Gastrocnemius medialis (tissue), 4 donors: ENCODE results near the gene STAT5B. TPM values are rescaled to one million over a fixed set of nuclear protein-coding genes. Genes with fewer than 3 reads are reported as not detected.
"Not testable (repeated sequence)": the region's sequence is repeated elsewhere in the genome, so short reads cannot be mapped to it uniquely, and the experiment has no call there.

Source experiments
- ATAC-seq, 2 donors: fragments of 150-250 bp; one replicate each; pipeline ENCODE4 v1.9.1; 2016
- DNase-seq, 2 donors: peaks; one replicate each; pipeline ENCODE4 v3.0.0-alpha.2; 2019
- H3K27ac ChIP-seq, 4 donors: fragments of 200-600 bp; sonication (generic); 1 replicate in 1 of 4; 2 replicates in 3 of 4; pipeline ENCODE4 v1.5.1; 2016 to 2018; ENCODE audit warnings: mild to moderate bottlenecking in 2 of 4, moderate library complexity in 1 of 4
- H3K27me3 ChIP-seq, 3 donors: fragments of 200-600 bp; sonication (generic) in 2 of 3; 1 replicate in 1 of 3; 2 replicates in 2 of 3; pipeline versions ENCODE4 v1.5.1 to v1.6.0; 2016 to 2019; ENCODE audit warnings: mild to moderate bottlenecking in 1 of 3, moderate library complexity in 1 of 3
- H3K36me3 ChIP-seq, 2 donors: fragments of 200-600 bp; sonication (generic) in 1 of 2; one replicate each; pipeline ENCODE4 v1.5.1; 2017 to 2018
- H3K4me1 ChIP-seq, 2 donors: fragments of 200-600 bp; sonication (generic) in 1 of 2; one replicate each; pipeline ENCODE4 v1.5.1; 2016 to 2017; ENCODE audit warnings: mild to moderate bottlenecking in 2 of 2
- H3K4me3 ChIP-seq, 4 donors: fragments of 200-600 bp; sonication (generic) in 3 of 4; 1 replicate in 1 of 4; 2 replicates in 3 of 4; pipeline ENCODE4 v1.5.1; 2016 to 2019; ENCODE audit warnings: mild to moderate bottlenecking in 2 of 4
- H3K9me3 ChIP-seq, 3 donors: fragments of 200-600 bp; sonication (generic) in 2 of 3; 1 replicate in 1 of 3; 2 replicates in 2 of 3; pipeline ENCODE4 v1.5.1; 2016 to 2019
- CTCF ChIP-seq, 5 experiments: fragments of 450-650 bp in 3 of 5; fragments of 200-600 bp in 2 of 5; sonication (generic) in 2 of 5; IDR thresholded peaks in 4 of 5; conservative IDR thresholded peaks in 1 of 5; 1 replicate in 4 of 5; 2 replicates in 1 of 5; pipeline ENCODE4 v1.5.1; 2016 to 2019; ENCODE audit warnings: antibody characterized with exemption in 5 of 5, mild to moderate bottlenecking in 3 of 5, moderate library complexity in 3 of 5
- POLR2A ChIP-seq, 2 donors: fragments of 450-650 bp; IDR thresholded peaks; one replicate each; pipeline ENCODE4 v1.6.1; 2017; ENCODE audit warnings: antibody characterized with exemption in 2 of 2, mild to moderate bottlenecking in 2 of 2, moderate library complexity in 2 of 2
- in situ Hi-C, 4 donors: fragments of 200-750 bp; cut with MboI; loops; one replicate each; pipeline versions ENCODE4 v1.15.0 to v1.8.0; 2017; ENCODE audit warnings: low sequenced_read_pairs in 4 of 4
- intact Hi-C: fragments of 100-400 bp; cut with DNase I; formaldehyde crosslinking; loops from one replicate; pipeline ENCODE4 v1.15.1; 2023; ENCODE audit warnings: low total_unique reads
- total RNA-seq, 4 donors: library from RNA; depleted of rRNA; stranded (reverse); fragments of >200 nt; gene quantifications; one replicate each; pipeline versions ENCODE4 v1.1.0 to v1.2.3, GENCODE V29; 2016

STAT5B gene
- total RNA-seq, 4 donors from 2014 or later = 77.3 to 150 (median 80.7) TPM

- in situ Hi-C loops = no loop called here
- intact Hi-C loops = no loop called here
Observed at GRCh38 chr17:42189651-42189965, 86.6 kb downstream of the STAT5B start.

GRCh38 chr17:42188749-42189650 lies 87.2 kb downstream of the STAT5B start:
- Histone ChIP-seq H3K27ac (no peak overlapping the region), H3K4me3 (no peak overlapping the region), H3K9me3 (no peaks in the 10 kb centered on the region), H3K4me1 (peaks cover 15 to 21% of the 10 kb centered on the region in 2 donors), H3K27me3 (no peaks in the 10 kb centered on the region), H3K36me3 (no peaks in the 10 kb centered on the region)
- DNase-seq = no peak
- intact Hi-C loops (no loop called here), in situ Hi-C loops (no loop called here)
- ATAC-seq = no peak
- TF ChIP-seq POLR2A (IDR thresholded peaks at IDR 0.05) (no peak), CTCF (IDR thresholded peaks at IDR 0.05 in 4 of 5, conservative IDR thresholded peaks at IDR 0.05 in 1 of 5) (no peak)

More at GRCh38 chr17:42189651-42189965, 86.6 kb downstream of the STAT5B start:
- H3K9me3 ChIP-seq = no peaks in the 10 kb centered on the region
- ATAC-seq (no peak), DNase-seq (no peak)
- H3K4me1 ChIP-seq = peaks cover 13 to 21% of the 10 kb centered on the region in 2 donors
- no peaks in the 10 kb centered on the region for H3K27me3 ChIP-seq
- no peak overlapping the region for H3K4me3 ChIP-seq
- TF ChIP-seq POLR2A (IDR thresholded peaks at IDR 0.05) (no peak), CTCF (IDR thresholded peaks at IDR 0.05 in 4 of 5, conservative IDR thresholded peaks at IDR 0.05 in 1 of 5) (no peak)
- H3K36me3 ChIP-seq = no peaks in the 10 kb centered on the region
- no peak overlapping the region for H3K27ac ChIP-seq

- Histone ChIP-seq H3K27ac (no peak overlapping the region), H3K27me3 (no peaks in the 10 kb centered on the region), H3K4me3 (no peak overlapping the region), H3K9me3 (no peaks in the 10 kb centered on the region), H3K36me3 (no peaks in the 10 kb centered on the region), H3K4me1 (peaks cover 5 to 15% of the 10 kb centered on the region in 2 donors)
- intact Hi-C loops = no loop called here
- in situ Hi-C loops = no loop called here
- DNase-seq = no peak
- TF ChIP-seq POLR2A (IDR thresholded peaks at IDR 0.05) (no peak), CTCF (IDR thresholded peaks at IDR 0.05 in 4 of 5, conservative IDR thresholded peaks at IDR 0.05 in 1 of 5) (no peak)
- ATAC-seq = no peak
Observed at GRCh38 chr17:42187833-42188232, 88.4 kb downstream of the STAT5B start.

GRCh38 chr17:42186191-42186590 lies 90.0 kb downstream of the STAT5B start:
- H3K9me3 ChIP-seq, H3K4me3 ChIP-seq, ATAC-seq, H3K27ac ChIP-seq, in situ Hi-C loops, H3K36me3 ChIP-seq, H3K4me1 ChIP-seq, DNase-seq, intact Hi-C loops: not testable (repeated sequence)
- H3K27me3 ChIP-seq = peaks cover 4 to 12% (median 7%) of the 10 kb centered on the region in 3 donors

- no peak for DNase-seq
- TF ChIP-seq CTCF (IDR thresholded peaks at IDR 0.05 in 4 of 5, conservative IDR thresholded peaks at IDR 0.05 in 1 of 5) (no peak), POLR2A (IDR thresholded peaks at IDR 0.05) (no peak)
- Histone ChIP-seq H3K27me3 (peaks cover 10 to 18% (median 13%) of the 10 kb centered on the region in 3 donors), H3K36me3 (no peaks in the 10 kb centered on the region), H3K4me1 (peaks cover 15 to 16% of the 10 kb centered on the region in 2 donors), H3K9me3 (no peaks in the 10 kb centered on the region), H3K4me3 (no peak overlapping the region), H3K27ac (no peak overlapping the region)
- in situ Hi-C loops = no loop called here
- intact Hi-C loops = no loop called here
- no peak for ATAC-seq
Observed at GRCh38 chr17:42185621-42185930, 90.6 kb downstream of the STAT5B start.
